Embryonic facial prominence (tissue), 1 donor: Measurements from ENCODE around the gene MAN1B1.

Experiments
- DNase-seq: peaks from one replicate; pipeline ENCODE4 v3.0.0-alpha.2; 2016; ENCODE audit errors: extremely low spot score

MAN1B1 gene

GRCh38 chr9:137145731-137146526, 59.1 kb downstream of the MAN1B1 start:
- DNase-seq = no peak

- DNase-seq = no peak
Observed at GRCh38 chr9:137146527-137146918, 59.7 kb downstream of the MAN1B1 start.

GRCh38 chr9:137147091-137147792, 60.5 kb downstream of the MAN1B1 start:
- no peak for DNase-seq

- no peak for DNase-seq
Observed at GRCh38 chr9:137147793-137148160, 61.0 kb downstream of the MAN1B1 start.

- no peak for DNase-seq
Observed at GRCh38 chr9:137148242-137148641, 61.5 kb downstream of the MAN1B1 start.

GRCh38 chr9:137148661-137149060, 61.9 kb downstream of the MAN1B1 start:
- DNase-seq = no peak

GRCh38 chr9:137149363-137149762, 62.6 kb downstream of the MAN1B1 start:
- no peak for DNase-seq

GRCh38 chr9:137149942-137150616, 63.3 kb downstream of the MAN1B1 start:
- no peak for DNase-seq

- no peak for DNase-seq
Observed at GRCh38 chr9:137150617-137151457, 64.1 kb downstream of the MAN1B1 start.

- DNase-seq = no peak
Observed at GRCh38 chr9:137152844-137153405, 66.1 kb downstream of the MAN1B1 start.

GRCh38 chr9:137156567-137157375, 70.0 kb downstream of the MAN1B1 start:
- DNase-seq = no peak

- DNase-seq = no peak
Observed at GRCh38 chr9:137157618-137158415, 71.0 kb downstream of the MAN1B1 start.

GRCh38 chr9:137158625-137159024, 71.8 kb downstream of the MAN1B1 start:
- no peak for DNase-seq
